Epithelial cell of prostate (primary cell): ENCODE results near the gene HSFX2.
"Not testable (repeated sequence)": the region's sequence is repeated elsewhere in the genome, so short reads cannot be mapped to it uniquely, and the experiment has no call there.

Experiments used
- DNase-seq: peaks from one replicate; pipeline ENCODE4 v3.0.0-alpha.2; 2011; ENCODE audit warnings: low read depth, low spot score
- H3K27ac ChIP-seq: fragments of 450-650 bp; 2 replicates; pipeline ENCODE4 v1.5.1; 2017; ENCODE audit warnings: mild to moderate bottlenecking

HSFX2 gene

GRCh38 chrX:149545545-149546543 lies 49.3 kb downstream of the HSFX2 start:
- H3K27ac ChIP-seq, DNase-seq: not testable (repeated sequence)
